ENCODE results near the gene MRPL54.
"Not testable (repeated sequence)": the region's sequence is repeated elsewhere in the genome, so short reads cannot be mapped to it uniquely, and the experiment has no call there.

The MRPL54 gene

GRCh38 chr19:3813473-3814392 lies 51.3 kb downstream of the MRPL54 start:
- no peak for DNase-seq (ENCODE audit: low read depth)

GRCh38 chr19:3814648-3815047 lies 52.2 kb downstream of the MRPL54 start:
- no peak for DNase-seq (ENCODE audit: low read depth)

GRCh38 chr19:3816148-3816547 lies 53.7 kb downstream of the MRPL54 start:
- not testable (repeated sequence) for DNase-seq (ENCODE audit: low read depth)

- no peak for DNase-seq (ENCODE audit: low read depth)
These were observed 54.2 kb downstream of the MRPL54 start for GRCh38 chr19:3816566-3817218.

All from activated gamma-delta T cell treated with anti-CD3 and anti-CD28 coated beads, Interleukin-2, amount 50 U/mL, for 16 hours (primary cell).